Measurements from ENCODE around the gene EFCAB12. TPM values are rescaled to one million over a fixed set of nuclear protein-coding genes. Genes with fewer than 3 reads are reported as not detected.

Gene EFCAB12
- total RNA-seq, 1 experiment from 2014 or later: 0.71 TPM

DNA sequence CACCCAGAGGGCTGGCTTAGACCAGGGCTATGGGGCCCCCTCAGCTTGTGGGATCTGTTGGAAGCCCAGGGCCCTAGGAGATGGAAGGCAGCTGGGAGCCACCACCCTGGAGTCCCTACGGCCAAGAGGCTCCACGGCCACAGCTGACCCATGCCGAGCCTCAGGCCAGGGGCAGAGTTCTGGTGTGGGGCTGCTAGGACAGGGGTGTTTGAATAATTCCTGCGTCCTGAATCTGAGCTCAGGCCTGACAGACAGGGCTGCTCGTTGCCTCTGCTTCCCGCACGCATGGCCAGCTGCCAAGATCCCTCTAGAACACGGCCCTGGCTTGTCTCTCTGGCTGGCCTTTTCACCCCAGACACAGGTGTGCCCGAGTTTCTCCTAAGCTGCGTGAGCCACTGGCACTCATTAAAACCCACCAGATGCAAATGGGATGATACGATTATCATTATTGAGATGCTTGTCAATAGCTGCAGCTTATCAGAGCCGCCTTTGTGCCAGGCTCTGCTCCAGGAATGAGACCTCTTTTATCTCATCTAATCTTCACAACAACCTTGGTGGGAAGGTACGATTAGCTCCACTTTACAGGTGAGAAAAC, 70.2 kb downstream of the EFCAB12 start:
- Histone ChIP-seq H3K27ac (ENCODE audit: low read depth, low read length, poor library complexity, severe bottlenecking) (no peak overlapping the region), H3K4me1 (ENCODE audit: insufficient read depth, low read length, poor library complexity, severe bottlenecking) (no peaks in the 10 kb centered on the region), H3K27me3 (replicated peaks; ENCODE audit: insufficient read depth, low read depth, low read length, poor library complexity) (no peaks in the 10 kb centered on the region), H3K4me3 (ENCODE audit: low read depth, low read length, poor library complexity, severe bottlenecking) (no peak overlapping the region), H3K9me3 (ENCODE audit: low read depth, low read length, poor library complexity, severe bottlenecking) (no peaks in the 10 kb centered on the region), H3K36me3 (ENCODE audit: insufficient read depth, low read length, poor library complexity, severe bottlenecking) (no peaks in the 10 kb centered on the region)
- intact Hi-C loops (cut with micrococcal nuclease; ENCODE audit: unreplicated experiment): no loop called here
- ChIA-PET CTCF (no interaction called here), POLR2A (ENCODE audit: low non-redundant PET) (no interaction called here)
- BruUV-seq (replicated peaks): no TSS peak
- TF ChIP-seq EZH2 (IDR thresholded peaks at IDR 0.05; ENCODE audit: borderline replicate concordance, low read depth, low read length, poor library complexity, severe bottlenecking): no peak
- no peak for TF ChIP-seq CTCF (conservative IDR thresholded peaks at IDR 0.05; ENCODE audit: low read depth, low read length)
- DNase-seq (ENCODE audit: low spot score): no peak

GRCh38 chr3:129357616-129358015, 70.8 kb downstream of the EFCAB12 start:
- H3K4me3 ChIP-seq (ENCODE audit: low read depth, low read length, poor library complexity, severe bottlenecking): no peak overlapping the region
- H3K36me3 ChIP-seq (ENCODE audit: insufficient read depth, low read length, poor library complexity, severe bottlenecking): no peaks in the 10 kb centered on the region
- H3K27me3 ChIP-seq (replicated peaks; ENCODE audit: insufficient read depth, low read depth, low read length, poor library complexity): no peaks in the 10 kb centered on the region
- ChIA-PET CTCF (no interaction called here), POLR2A (ENCODE audit: low non-redundant PET) (no interaction called here)
- no TSS peak for BruUV-seq (replicated peaks)
- intact Hi-C loops (cut with micrococcal nuclease; ENCODE audit: unreplicated experiment): no loop called here
- TF ChIP-seq CTCF (conservative IDR thresholded peaks at IDR 0.05; ENCODE audit: low read depth, low read length) (no peak), EZH2 (IDR thresholded peaks at IDR 0.05; ENCODE audit: borderline replicate concordance, low read depth, low read length, poor library complexity, severe bottlenecking) (no peak)
- H3K4me1 ChIP-seq (ENCODE audit: insufficient read depth, low read length, poor library complexity, severe bottlenecking): no peaks in the 10 kb centered on the region
- no peak for DNase-seq (ENCODE audit: low spot score)
- H3K9me3 ChIP-seq (ENCODE audit: low read depth, low read length, poor library complexity, severe bottlenecking): no peaks in the 10 kb centered on the region
- H3K27ac ChIP-seq (ENCODE audit: low read depth, low read length, poor library complexity, severe bottlenecking): no peak overlapping the region

DNA sequence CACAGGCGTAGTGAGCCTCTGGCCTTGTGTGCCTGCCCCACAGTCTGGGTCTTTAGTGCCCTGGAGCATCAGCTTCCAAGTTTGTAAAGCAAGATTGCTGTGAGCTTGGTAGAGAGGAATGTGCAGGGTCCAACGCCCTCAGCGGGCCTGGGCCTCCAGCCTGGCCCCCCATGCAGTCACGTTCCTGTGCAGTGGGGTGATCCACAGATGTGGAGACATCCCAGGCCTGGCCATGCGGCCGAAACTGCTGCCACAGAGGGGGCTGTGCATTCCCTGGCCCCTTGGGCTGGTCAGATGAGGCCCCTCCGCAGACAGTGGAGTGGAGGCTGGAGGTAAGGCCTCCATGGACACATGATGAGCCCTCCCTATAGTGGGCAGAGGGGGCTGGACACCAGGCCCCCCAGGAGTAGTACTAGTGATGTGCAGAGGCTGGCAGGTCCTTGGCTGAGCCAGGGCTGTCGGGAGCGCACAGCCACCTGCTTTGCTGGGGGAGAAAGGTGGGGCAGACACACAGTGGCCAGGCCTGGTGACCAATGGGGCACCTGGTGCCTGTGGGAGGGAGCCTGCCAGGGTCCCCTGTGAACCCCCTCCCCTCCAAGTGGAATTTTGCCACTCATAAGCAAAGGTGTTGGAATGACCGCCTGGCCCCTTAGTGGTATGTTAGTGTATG, 71.5 kb downstream of the EFCAB12 start:
- H3K27ac ChIP-seq (ENCODE audit: low read depth, low read length, poor library complexity, severe bottlenecking): no peak overlapping the region
- TF ChIP-seq EZH2 (IDR thresholded peaks at IDR 0.05; ENCODE audit: borderline replicate concordance, low read depth, low read length, poor library complexity, severe bottlenecking): no peak
- TF ChIP-seq CTCF (conservative IDR thresholded peaks at IDR 0.05; ENCODE audit: low read depth, low read length): no peak
- no TSS peak for BruUV-seq (replicated peaks)
- no peaks in the 10 kb centered on the region for H3K9me3 ChIP-seq (ENCODE audit: low read depth, low read length, poor library complexity, severe bottlenecking)
- H3K4me1 ChIP-seq (ENCODE audit: insufficient read depth, low read length, poor library complexity, severe bottlenecking): no peaks in the 10 kb centered on the region
- H3K4me3 ChIP-seq (ENCODE audit: low read depth, low read length, poor library complexity, severe bottlenecking): no peak overlapping the region
- DNase-seq (ENCODE audit: low spot score): no peak
- intact Hi-C loops (cut with micrococcal nuclease; ENCODE audit: unreplicated experiment): no loop called here
- ChIA-PET CTCF (no interaction called here), POLR2A (ENCODE audit: low non-redundant PET) (no interaction called here)
- H3K27me3 ChIP-seq (replicated peaks; ENCODE audit: insufficient read depth, low read depth, low read length, poor library complexity): no peaks in the 10 kb centered on the region
- H3K36me3 ChIP-seq (ENCODE audit: insufficient read depth, low read length, poor library complexity, severe bottlenecking): no peaks in the 10 kb centered on the region

All from A673 (cell line).